Ishikawa (cell line): ENCODE measurements around the gene ZNF664.

Experiments used
- CEBPB ChIP-seq: IDR thresholded peaks from 2 replicates; pipeline ENCODE4 v1.6.1; 2012
- CREB1 ChIP-seq: IDR thresholded peaks from 2 replicates; pipeline ENCODE4 v1.6.1; 2012; ENCODE audit warnings: low read depth
- EGR1 ChIP-seq: IDR thresholded peaks from 2 replicates; pipeline ENCODE4 v1.6.1; 2012
- EP300 ChIP-seq: IDR thresholded peaks from 2 replicates; pipeline ENCODE4 v1.6.1; 2012; ENCODE audit warnings: borderline replicate concordance
- FOXM1 ChIP-seq: IDR thresholded peaks from 2 replicates; pipeline ENCODE4 v1.6.1; 2012; ENCODE audit warnings: low read depth, borderline replicate concordance
- MAX ChIP-seq: IDR thresholded peaks from 2 replicates; pipeline ENCODE4 v1.6.1; 2012
- NFIC ChIP-seq: IDR thresholded peaks from 2 replicates; pipeline ENCODE4 v1.6.1; 2012
- RAD21 ChIP-seq: IDR thresholded peaks from 2 replicates; pipeline ENCODE4 v1.6.1; 2012; ENCODE audit warnings: low read depth
- REST ChIP-seq: IDR thresholded peaks from 2 replicates; pipeline ENCODE4 v1.6.1; 2012; ENCODE audit warnings: low read depth, mild to moderate bottlenecking
- TAF1 ChIP-seq: IDR thresholded peaks from 2 replicates; pipeline ENCODE4 v1.6.1; 2012; ENCODE audit warnings: low read depth, mild to moderate bottlenecking
- TCF12 ChIP-seq: IDR thresholded peaks from 2 replicates; pipeline ENCODE4 v1.6.1; 2012; ENCODE audit warnings: low read depth
- TEAD4 ChIP-seq: IDR thresholded peaks from 2 replicates; pipeline ENCODE4 v1.6.1; 2012
- USF1 ChIP-seq: IDR thresholded peaks from 2 replicates; pipeline ENCODE4 v1.6.1; 2012
- YY1 ChIP-seq: IDR thresholded peaks from 2 replicates; pipeline ENCODE4 v1.6.1; 2012; ENCODE audit warnings: low read depth
- ZBTB7A ChIP-seq: IDR thresholded peaks from 2 replicates; pipeline ENCODE4 v1.6.1; 2012; ENCODE audit warnings: low read depth

ZNF664 gene

GRCh38 chr12:124015494-124016461, 42.8 kb downstream of the ZNF664 start:
- no peak for TF ChIP-seq EGR1
- TF ChIP-seq MAX: no peak

GRCh38 chr12:124017064-124017463, 44.0 kb downstream of the ZNF664 start:
- TF ChIP-seq TCF12: no peak
- TF ChIP-seq NFIC: no peak
- no peak for TF ChIP-seq MAX

- TF ChIP-seq FOXM1 (no peak), REST (no peak), TCF12 (no peak), USF1 (no peak), EGR1 (no peak), TEAD4 (no peak)
These were observed 45.5 kb downstream of the ZNF664 start for GRCh38 chr12:124018539-124018938.

- no peak for TF ChIP-seq EGR1
These were observed 46.1 kb downstream of the ZNF664 start for GRCh38 chr12:124019115-124019514.

GRCh38 chr12:124020514-124020949, 47.5 kb downstream of the ZNF664 start:
- TF ChIP-seq TEAD4 (no peak), NFIC (no peak), TCF12 (no peak), YY1 (no peak), CREB1 (no peak), MAX (no peak), CEBPB (no peak), TAF1 (no peak), ZBTB7A (no peak), EP300 (no peak), EGR1 (no peak)

- TF ChIP-seq MAX (no peak), FOXM1 (no peak), EGR1 (no peak), USF1 (no peak), ZBTB7A (no peak), CEBPB (no peak), TAF1 (no peak), YY1 (no peak), EP300 (no peak), RAD21 (no peak), TEAD4 (no peak), REST (no peak)
These were observed 48.0 kb downstream of the ZNF664 start for GRCh38 chr12:124021007-124021406.

- TF ChIP-seq REST: no peak
- TF ChIP-seq TEAD4: no peak
- no peak for TF ChIP-seq FOXM1
- no peak for TF ChIP-seq USF1
- no peak for TF ChIP-seq RAD21
- TF ChIP-seq CEBPB: no peak
- no peak for TF ChIP-seq EP300
These were observed 49.1 kb downstream of the ZNF664 start for GRCh38 chr12:124022161-124022560.
